ENCODE data around the gene MYRIP.

- TF ChIP-seq, protein P1, sequence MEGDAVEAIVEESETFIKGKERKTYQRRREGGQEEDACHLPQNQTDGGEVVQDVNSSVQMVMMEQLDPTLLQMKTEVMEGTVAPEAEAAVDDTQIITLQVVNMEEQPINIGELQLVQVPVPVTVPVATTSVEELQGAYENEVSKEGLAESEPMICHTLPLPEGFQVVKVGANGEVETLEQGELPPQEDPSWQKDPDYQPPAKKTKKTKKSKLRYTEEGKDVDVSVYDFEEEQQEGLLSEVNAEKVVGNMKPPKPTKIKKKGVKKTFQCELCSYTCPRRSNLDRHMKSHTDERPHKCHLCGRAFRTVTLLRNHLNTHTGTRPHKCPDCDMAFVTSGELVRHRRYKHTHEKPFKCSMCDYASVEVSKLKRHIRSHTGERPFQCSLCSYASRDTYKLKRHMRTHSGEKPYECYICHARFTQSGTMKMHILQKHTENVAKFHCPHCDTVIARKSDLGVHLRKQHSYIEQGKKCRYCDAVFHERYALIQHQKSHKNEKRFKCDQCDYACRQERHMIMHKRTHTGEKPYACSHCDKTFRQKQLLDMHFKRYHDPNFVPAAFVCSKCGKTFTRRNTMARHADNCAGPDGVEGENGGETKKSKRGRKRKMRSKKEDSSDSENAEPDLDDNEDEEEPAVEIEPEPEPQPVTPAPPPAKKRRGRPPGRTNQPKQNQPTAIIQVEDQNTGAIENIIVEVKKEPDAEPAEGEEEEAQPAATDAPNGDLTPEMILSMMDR (IDR thresholded peaks at IDR 0.05; ENCODE audit: low read depth, low read length): no peak
- TF ChIP-seq EZH2phosphoT487 (IDR thresholded peaks at IDR 0.05; ENCODE audit: low read depth): no peak
These were observed 1.3 kb downstream of the MYRIP start for GRCh38 chr3:39810647-39811161.

Measured in OCI-LY3 (cell line).